ENCODE measurements around the gene GALNT17.
"Not testable (repeated sequence)": the region's sequence is repeated elsewhere in the genome, so short reads cannot be mapped to it uniquely, and the experiment has no call there.

Gene GALNT17

DNA sequence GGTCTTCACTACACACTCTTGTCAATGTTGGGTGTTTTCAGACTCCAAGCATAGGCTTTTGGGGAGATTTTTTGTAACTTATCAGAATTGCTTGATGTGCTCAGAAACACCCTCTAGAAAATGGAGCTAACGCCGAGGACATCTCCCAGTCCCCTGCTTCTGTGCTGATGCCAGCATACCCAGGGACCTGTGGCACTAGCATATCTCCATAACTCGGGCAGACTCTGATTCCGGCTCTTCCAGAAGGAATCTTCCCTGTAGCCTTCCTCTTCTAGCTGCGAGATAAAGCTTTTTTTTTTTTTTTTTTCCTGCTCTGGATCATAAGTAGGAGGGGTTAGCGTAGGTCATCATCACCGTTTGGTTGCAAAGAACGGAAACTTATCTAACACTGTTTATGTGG is 434.4 kb downstream of the GALNT17 start:
- DNase-seq (ENCODE audit: low read depth) = no peak

DNA sequence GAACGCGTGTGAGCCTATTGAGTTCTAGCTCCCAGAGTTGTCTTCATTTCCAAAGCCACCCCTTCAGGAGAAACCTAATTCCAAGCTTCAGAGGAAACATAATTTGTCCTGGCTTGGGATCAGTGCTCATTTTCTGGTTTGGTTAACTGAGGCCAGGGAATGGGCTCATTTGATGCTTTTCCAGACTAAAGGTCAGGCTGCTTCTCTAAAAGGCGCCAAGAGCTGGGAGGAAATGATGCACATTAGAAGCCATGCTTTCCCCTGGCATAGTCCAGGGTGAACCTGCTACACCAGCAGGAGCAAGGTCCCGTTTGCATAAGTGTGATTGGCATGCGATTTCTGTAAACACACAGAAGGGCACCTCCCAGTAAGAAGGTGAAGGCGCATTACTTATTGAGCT is 435.0 kb downstream of the GALNT17 start:
- DNase-seq (ENCODE audit: low read depth) = no peak

DNA sequence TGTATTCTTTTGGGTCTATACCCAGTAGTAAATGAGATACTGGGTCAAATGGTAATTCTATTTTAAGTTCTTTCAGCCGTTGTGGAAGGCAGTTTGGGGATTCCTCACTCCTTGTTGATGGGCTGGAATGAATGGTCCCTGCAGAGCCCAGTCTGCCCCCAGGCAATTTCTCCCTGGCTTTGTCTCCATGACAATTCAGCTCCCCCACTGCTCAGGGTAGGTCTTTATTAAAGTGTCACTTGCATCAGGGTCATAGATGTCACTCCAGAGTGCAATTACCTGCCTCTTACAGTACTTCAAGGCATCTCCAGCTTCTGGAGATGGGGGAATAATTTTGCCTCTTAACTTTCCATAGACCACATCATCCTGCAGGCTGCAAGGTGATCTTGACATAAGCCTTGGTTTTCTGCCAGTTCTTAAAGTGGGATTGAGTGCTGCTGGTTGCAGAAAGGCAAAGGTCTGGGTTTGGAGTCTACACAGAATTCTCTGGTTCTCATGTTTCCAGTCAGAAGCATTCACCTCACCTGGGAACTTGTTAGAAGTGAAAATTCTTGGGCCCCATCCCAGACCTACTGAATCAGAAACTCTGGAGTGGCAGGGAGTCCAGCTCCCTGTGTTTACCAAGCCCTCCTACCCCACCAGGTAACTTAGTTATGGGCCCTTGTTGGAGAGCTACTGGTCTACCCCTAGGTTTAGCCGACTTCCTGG is 442.4 kb downstream of the GALNT17 start:
- DNase-seq (ENCODE audit: low read depth) = no peak

DNA sequence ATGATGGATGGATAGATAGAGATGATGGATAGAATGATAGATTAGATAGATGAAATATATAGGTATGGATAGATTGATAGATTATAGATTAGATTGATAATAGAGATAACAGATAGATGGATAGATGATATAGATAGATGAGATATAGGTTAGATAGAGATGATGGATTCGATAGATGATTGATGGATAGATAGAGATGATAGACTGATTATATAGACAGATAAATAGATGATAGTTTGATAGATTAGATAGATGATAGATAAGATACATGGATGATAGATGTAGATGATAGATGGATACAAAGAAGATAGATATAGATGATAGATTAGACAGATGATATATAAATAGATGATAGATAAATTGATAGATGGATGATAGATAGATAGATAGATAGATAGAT is 448.1 kb downstream of the GALNT17 start:
- DNase-seq (ENCODE audit: low read depth) = no peak

DNA sequence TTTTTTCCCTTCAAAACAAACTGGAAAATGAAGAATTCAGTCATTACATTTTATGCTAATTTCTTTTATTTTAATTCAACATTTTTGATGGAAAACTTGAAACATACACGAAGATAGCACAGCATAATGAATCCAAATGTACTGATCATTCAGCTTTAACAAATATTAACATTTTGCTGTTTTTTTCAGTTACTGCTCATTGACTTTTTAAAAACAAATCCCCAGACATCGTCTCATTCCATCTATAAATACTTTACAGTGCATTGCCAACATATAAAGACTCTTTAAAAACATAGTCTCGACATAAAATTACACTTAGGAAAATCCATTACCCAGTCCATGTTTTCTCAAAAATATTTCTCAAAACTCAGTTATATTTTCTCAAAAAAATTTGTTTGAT is 452.3 kb downstream of the GALNT17 start:
- DNase-seq (ENCODE audit: low read depth) = no peak

DNA sequence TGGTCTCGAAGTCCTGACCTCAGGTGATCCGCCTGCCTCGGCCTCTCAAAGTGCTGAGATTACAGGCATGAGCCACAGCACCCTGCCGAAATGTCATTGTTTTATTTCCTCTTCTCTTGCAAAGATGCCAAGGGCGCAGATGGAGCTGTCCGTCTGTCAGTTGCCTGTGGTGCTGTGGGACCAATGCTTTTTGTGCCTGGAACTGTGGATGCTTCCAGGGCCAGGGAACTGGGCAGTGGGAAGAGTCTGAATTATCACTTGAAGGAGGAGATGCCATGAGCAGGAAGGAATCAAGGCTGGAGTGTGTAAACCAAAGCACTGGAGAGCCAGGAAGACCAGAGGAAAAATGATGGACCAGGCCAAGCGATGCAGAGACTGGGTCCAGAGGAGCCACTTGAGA is 459.9 kb downstream of the GALNT17 start:
- DNase-seq (ENCODE audit: low read depth) = no peak

DNA sequence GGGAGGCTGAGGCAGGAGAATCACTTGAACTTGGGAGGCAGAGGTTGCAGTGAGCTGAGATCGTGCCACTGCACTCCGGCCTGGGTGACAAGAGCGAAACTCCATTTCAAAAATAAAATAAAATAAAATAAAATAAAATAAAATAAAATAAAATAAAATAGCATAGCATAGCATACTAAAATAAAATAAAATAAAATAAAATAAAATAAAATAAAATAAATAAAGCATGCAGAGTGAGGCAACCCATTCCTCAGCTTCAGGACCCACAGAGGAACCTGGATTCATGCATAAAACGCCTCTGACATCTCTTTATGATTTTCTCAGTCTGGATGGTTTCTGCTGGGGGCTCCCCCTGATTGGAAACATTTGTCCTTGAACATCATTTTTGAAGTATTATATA is 460.4 kb downstream of the GALNT17 start:
- DNase-seq (ENCODE audit: low read depth) = not testable (repeated sequence)

DNA sequence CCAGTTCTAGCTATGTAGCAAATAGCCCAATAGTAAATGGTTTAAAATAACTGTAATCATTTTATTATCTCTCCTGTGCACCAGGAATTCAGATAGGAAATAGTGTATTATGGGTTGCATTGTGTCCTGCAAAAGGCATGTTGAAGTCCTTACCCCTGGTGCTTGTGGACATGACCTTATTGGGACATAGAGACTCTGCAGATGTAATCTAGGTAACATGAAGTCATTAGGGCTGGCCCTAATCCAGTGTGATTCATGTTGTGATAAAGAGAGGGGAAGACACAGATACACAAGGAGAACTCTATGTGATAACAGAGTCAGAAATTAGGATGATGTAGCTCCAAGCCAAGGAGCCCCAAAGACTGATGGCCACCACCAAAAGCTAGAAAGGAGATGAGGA is 462.8 kb downstream of the GALNT17 start:
- DNase-seq (ENCODE audit: low read depth) = no peak

DNA sequence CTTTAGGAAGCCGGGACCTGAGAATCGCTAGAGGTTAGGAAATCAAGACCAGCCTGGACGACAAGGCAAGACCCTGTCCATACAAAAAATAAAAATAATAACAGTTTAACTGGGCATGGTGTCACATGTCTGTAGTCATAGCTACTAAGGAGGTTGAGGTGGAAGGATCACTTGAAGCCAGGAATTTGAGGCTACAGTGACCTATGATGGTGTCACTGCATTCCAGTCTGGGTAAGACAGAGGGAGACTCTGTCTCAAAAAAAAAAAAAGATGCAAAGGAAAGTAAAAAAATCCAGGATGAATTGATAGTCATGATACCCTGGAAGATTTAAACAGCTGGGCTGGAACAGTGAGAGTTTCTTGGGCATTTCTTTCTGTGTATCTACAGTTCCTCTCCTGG is 463.2 kb downstream of the GALNT17 start:
- DNase-seq (ENCODE audit: low read depth) = no peak

DNA sequence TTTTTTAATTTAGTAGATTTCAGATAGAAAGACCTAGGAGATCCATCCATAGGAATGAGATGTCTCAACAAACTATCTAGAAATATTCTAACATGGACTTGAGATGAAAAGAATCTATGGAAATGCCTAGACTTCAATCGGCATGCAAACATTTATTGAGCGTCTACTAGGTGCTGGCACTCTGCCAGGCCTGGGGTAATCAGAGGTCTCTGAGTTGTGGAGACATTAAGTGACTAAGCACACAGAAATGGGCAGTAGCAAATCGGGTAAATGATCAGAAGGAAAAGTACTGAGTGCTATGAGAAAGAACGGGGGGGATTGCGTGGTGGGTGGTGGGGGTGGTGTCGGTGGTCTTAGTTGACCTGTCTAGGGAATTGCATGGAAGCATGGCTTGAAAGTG is 466.6 kb downstream of the GALNT17 start:
- DNase-seq (ENCODE audit: low read depth) = no peak

DNA sequence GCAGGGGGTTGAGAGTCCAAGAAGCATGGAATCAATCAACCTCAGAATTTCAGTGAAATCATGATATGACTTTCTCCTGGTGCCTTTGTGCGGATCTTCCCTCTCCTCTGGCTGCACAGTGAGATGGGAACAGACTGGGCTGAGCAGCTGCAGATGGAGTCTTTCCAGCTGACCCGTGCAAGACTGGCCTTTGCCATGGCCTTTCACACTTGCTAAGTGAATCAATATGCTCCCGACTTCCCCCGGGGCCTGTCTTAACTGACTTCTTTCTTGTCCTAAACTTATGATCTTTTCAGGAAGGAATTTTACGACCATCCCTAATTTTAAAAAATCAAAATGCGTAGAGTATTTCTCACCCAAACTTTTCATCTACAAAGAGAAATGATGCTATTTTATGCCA is 469.9 kb downstream of the GALNT17 start:
- DNase-seq (ENCODE audit: low read depth) = no peak

DNA sequence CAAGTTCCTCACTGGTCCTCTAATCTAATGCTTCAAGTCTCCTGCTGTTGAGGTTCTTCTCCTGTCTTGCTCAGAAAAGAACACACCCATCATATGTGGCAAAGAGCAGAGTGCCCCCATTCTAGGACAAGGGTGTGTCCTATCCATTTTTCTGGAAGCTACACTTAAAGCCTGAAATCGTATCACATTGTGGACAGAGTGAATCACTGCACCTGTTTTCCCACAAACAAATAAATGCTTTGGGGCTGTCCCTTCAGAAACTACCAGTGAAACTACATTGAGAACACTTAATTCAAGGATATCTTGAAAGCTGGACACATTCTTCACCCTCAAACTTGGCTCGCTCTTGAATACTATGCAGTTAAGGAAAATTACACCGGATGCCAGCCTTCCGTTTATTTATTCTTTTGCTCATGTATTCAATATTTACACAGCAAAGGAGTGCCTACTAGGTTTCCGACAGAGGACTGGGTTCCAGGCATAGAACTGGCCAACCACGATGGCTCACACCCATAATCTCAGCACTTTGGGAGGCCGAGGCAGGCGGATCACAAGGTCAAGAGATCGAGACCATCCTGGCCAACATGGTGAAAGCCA is 473.0 kb downstream of the GALNT17 start:
- no peak for DNase-seq (ENCODE audit: low read depth)

DNA sequence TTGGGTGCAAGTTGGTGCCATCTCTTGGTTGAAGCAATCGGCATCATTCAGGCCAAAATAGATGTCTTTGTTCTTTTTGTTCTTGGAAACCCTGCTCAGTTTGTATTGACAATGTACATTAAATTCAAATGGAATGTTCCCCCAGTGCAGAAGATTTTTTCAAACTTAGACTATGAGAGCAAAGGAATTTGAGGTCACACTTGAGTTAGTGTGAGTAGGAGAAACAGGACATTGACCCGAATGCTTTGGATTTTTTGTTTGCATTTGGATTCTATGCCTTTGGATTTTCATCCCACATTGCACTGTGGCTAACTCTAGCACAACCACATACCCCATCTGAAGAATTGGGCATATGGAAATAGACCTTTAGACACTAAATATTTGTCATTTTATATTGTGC is 480.0 kb downstream of the GALNT17 start:
- DNase-seq (ENCODE audit: low read depth) = no peak

DNA sequence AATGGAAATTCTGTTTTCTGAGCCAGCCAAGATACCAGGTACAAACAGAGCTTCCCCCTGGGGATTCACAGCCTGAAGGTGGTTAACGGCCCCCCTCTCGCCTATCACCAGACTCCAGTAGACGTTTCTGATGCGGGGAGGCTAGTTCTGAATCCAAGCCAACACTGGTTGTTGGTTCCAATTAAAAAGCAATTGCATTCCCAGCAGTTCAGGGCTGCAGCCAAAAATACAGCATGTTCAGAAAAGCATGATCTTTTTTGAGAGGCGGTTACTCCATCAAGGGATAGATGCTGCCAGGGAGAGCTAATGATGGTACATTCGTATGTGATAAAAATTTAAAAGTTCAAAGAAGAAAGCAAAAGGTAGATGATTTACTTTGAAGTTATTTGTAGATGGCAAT is 481.0 kb downstream of the GALNT17 start:
- DNase-seq (ENCODE audit: low read depth) = no peak

DNA sequence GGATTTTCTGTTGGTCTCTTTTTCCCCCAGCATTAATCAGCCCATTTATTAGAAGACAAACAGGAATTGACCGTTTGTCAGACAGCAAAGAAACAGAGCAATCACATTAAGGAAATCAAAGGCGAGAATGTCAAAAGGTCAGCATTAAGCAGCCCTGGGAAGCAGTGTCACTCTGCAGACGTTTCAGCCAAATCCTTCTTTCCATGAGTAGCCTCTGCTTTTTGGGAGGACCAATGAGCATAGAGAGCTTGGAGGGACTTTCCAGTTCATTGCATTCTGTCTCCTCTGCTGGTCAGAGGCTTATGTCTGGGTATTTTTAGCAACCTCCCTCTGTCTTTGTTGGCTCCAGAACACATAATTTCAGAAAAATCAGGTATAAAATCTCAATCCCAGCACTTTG is 481.4 kb downstream of the GALNT17 start:
- DNase-seq (ENCODE audit: low read depth) = no peak

DNA sequence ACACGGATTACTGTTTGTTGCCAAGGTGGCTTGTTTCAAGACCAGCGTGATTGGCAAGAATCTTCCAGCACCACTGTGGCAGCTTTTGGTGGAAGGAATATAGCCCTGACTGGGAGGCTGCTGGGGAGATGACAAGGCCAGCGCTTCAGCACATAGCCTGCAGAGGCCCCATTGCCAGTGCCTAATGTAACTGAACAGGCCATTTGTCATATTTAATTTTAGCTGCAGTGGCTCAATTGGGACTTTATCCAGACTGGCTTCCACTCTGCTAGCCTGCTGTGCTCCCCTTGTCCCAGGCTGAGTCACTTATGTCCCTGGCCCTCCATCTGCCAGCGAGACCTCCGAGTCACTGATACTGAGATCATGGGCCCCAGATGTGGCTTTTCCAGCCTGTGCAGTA is 483.1 kb downstream of the GALNT17 start:
- no peak for DNase-seq (ENCODE audit: low read depth)

DNA sequence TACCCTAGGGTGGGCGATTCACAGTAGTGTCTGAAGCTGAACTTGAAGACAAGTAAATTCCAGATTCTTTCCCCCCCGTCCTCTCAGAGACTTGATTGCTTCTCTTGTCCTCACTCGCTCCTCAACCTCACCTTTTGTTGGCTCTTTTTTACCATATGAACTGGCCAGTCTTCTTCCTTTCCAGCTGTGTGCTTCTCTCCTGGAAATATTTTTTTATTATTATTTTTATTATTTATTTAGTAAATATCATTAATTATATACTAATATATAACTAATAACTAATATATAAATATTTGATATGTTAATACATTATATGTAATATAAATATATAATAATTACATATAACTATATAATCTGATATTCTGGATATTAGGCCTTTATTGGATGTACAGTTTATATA is 484.3 kb downstream of the GALNT17 start:
- no peak for DNase-seq (ENCODE audit: low read depth)

DNA sequence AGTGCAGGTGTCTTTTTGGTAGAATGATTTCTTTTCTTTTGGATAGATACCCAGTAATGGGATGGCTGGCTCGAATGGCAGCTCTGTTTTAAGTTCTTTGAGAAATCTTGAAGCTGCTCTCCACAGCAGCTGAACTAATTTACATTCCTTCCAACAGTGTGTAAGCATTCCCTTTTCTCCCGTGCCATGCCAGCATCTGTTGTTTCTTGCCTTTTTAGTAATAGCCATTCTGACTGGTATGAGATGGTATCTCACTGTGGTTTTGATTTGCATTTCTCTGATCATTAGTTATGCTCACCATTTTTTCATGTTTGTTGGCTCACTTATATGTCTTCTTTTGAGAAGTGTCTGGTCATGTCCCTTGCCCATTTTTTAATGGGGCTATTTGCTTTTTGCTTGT is 486.3 kb downstream of the GALNT17 start:
- DNase-seq (ENCODE audit: low read depth) = no peak

DNA sequence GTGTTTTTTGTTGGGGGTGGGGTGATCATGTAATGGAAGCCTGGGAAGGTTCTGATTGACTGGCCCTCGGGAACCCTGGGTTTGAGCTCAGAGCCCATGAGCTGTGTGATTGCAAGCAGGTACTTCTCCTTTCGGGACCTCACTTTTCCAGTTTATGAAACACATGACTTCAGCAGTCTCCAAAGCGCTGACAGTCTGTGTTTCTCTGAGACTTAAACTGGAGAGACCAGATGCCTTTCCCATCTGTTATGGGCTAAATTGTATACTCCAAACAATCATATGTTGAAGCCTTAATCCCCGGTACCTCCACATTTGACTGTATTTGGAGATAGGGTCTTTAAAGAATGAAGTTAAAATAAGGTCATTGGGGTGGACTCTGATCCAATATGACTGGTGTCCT is 493.6 kb downstream of the GALNT17 start:
- no peak for DNase-seq (ENCODE audit: low read depth)

DNA sequence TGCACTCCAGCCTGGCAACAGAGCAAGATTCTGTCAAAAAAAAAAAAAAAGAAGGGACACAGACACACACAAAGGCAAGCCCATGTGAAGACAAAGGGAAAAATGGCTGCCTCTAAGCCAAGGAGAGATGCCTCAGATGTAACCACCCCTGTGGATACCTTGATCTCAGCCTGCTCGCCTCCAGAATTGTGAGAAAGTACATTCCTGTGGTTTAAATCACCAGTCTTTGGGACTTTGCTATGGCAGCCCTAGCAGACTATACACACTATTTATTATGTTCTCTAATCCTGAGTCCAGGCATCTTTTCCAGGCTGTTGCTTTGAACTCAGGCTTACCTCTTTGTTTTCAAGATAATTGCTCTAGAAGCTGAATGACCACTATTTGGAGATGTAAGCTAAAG is 494.3 kb downstream of the GALNT17 start:
- no peak for DNase-seq (ENCODE audit: low read depth)

DNA sequence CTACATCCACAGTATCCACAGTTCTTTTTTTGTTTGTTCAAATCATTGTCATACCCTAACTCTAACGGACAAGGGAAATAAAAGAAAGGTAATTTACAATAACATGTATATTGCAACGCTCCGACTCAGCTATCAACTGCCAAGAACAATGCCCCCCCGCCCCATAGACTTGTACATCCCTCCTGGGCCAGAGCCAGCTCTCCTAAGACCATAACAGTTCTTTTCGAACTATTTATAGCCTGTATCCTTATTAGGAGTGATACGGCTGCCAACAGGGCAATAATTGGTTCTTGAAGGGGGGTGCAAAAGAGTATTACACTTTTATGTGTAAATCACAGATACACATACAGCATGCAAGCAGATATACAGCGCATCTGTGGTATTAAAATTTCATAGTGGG is 495.7 kb downstream of the GALNT17 start:
- no peak for DNase-seq (ENCODE audit: low read depth)

DNA sequence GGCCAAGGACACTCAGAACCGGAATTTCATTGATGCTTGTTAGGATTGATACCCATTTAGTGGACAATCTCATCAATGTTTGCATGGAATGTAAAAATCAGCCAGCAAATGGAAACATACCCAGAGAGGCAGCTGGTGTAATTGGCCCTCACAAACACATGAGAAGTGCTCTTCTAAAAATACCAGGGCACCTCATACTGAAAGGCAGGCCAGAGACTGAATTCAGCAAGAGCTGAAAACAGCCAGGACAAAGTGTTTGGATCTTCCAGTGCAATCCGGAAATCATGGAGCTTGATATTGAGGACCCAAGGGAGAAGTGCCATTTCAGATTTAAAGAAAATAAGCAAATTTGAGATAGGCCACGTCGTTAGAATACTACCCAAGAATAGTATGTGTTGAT is 498.6 kb downstream of the GALNT17 start:
- DNase-seq (ENCODE audit: low read depth) = no peak

DNA sequence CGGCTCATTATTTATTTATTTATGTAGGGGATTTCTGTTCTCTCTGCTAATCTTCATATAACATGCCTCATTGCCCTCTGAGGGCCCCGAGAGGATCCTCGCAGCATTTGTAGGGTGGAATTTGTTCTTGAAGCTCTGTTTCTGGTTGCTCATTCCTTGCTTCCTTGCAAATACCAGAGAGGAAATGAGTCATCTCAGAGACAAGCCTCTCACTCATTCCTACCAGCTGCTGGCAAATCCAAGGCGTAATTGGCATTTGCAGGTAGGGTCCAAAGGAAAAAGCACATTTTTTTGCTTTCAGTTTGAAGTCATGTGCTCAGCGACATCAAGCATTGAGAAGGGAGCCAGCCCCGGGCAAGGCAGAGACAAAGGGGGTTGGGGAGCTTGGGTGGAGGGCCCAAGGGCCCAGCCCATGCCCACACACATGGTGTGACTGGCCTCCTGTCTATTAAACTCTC is 501.6 kb downstream of the GALNT17 start:
- no peak for DNase-seq (ENCODE audit: low read depth)

DNA sequence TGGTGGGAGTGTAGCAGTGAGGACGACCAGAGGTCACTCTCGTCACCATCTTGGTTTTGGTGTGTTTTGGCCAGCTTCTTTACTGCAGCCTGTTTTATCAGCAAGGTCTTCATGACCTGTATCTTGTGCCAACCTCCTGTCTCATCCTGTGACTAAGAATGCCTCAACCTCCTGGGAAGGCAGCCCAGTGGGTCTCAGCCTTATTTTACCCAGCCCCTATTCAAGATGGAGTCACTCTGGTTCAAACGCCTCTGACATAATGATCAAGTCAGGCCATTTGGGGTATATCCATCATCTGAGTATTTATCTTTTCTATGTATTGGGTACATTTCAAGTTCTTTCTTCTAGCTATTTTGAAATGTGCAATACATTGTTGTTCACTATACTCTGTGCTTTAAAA is 503.9 kb downstream of the GALNT17 start:
- not testable (repeated sequence) for DNase-seq (ENCODE audit: low read depth)

Data from stimulated activated CD8-positive, alpha-beta memory T cell treated with anti-CD3 and anti-CD28 coated beads, Interleukin-12 subunit alpha, Interleukin-12 subunit beta, amount 100 ng/mL, for 4 hours (primary cell).